H1 (cell line): ENCODE results near the gene TTC33. TPM values are rescaled to one million over a fixed set of nuclear protein-coding genes. Genes with fewer than 3 reads are reported as not detected.

Experiments used
- CTCF ChIA-PET: fragments of 300-600 bp; sonication (Branson Sonifier 250); formaldehyde crosslinking; loops from one replicate; lab custom pipeline; 2021; ENCODE audit not compliant: partially characterized antibody; lab: Charles Lee
- POLR2A ChIA-PET: fragments of 300-600 bp; sonication (Branson Sonifier 250); formaldehyde crosslinking; loops from one replicate; lab custom pipeline; 2021; ENCODE audit warnings: inconsistent platforms; ENCODE audit not compliant: partially characterized antibody; lab: Charles Lee
- DNase-seq, 2 experiments: peaks; one replicate each; pipeline versions ENCODE4 v3.0.0 to v3.0.0-alpha.2; 2010 to 2022; ENCODE audit warnings: low spot score in 2 of 2, low read depth in 1 of 2, mixed read lengths in 1 of 2
- FAIRE-seq: peaks from 2 replicates; lab custom pipeline; 2011; peaks lifted over from hg19 to GRCh38; lab: Jason Lieb, UNC
- H2AFZ ChIP-seq: 2 replicates; pipeline ENCODE4 v1.8.1; 2012; ENCODE audit warnings: low read length, inconsistent platforms
- H2AK5ac ChIP-seq: 2 replicates; pipeline ENCODE4 v1.6.1; 2013; ENCODE audit warnings: low read depth, low read length
- H2BK120ac ChIP-seq: replicated peaks from 2 replicates; pipeline ENCODE3; 2013; ENCODE audit warnings: low read depth, low read length, inconsistent platforms
- H2BK12ac ChIP-seq: 2 replicates; pipeline ENCODE4 v1.6.1; 2013; ENCODE audit warnings: low read depth, low read length
- H2BK15ac ChIP-seq: 2 replicates; pipeline ENCODE4 v1.6.1; 2013; ENCODE audit warnings: low read length
- H2BK20ac ChIP-seq: 2 replicates; pipeline ENCODE4 v1.6.1; 2013; ENCODE audit warnings: low read length
- H2BK5ac ChIP-seq: 2 replicates; pipeline ENCODE4 v1.6.1; 2013; ENCODE audit warnings: low read depth, low read length
- H3K14ac ChIP-seq: 2 replicates; pipeline ENCODE4 v1.6.1; 2013; ENCODE audit warnings: inconsistent platforms; ENCODE audit not compliant: insufficient read length
- H3K18ac ChIP-seq: 2 replicates; pipeline ENCODE4 v1.6.1; 2013; ENCODE audit warnings: low read length; ENCODE audit errors: extremely low read depth
- H3K23ac ChIP-seq: 2 replicates; pipeline ENCODE4 v1.6.1; 2013; ENCODE audit warnings: inconsistent platforms; ENCODE audit not compliant: insufficient read length
- H3K23me2 ChIP-seq: 2 replicates; pipeline ENCODE4 v1.6.1; 2013; ENCODE audit warnings: low read depth, low read length
- H3K27ac ChIP-seq: 2 replicates; pipeline ENCODE4 v1.6.1; 2011; ENCODE audit warnings: low read depth, low read length, inconsistent platforms
- H3K27me3 ChIP-seq, 4 experiments: replicated peaks in 1 of 4; 1 replicate in 1 of 4; 2 replicates in 3 of 4; pipeline versions ENCODE4 v1.6.1 to v1.8.1; 2011 to 2013; ENCODE audit warnings: low read length in 3 of 4, mild to moderate bottlenecking in 3 of 4, inconsistent platforms in 2 of 4, mixed read lengths in 2 of 4, moderate library complexity in 1 of 4; ENCODE audit not compliant: control insufficient read depth in 3 of 4, insufficient read depth in 3 of 4; ENCODE audit errors: extremely low read depth in 1 of 4
- H3K36me3 ChIP-seq, 4 experiments: 2 replicates each; pipeline versions ENCODE4 v1.6.1 to v1.8.1; 2011 to 2013; ENCODE audit warnings: mild to moderate bottlenecking in 4 of 4, low read length in 3 of 4, moderate library complexity in 2 of 4, control low read depth in 1 of 4, inconsistent platforms in 1 of 4; ENCODE audit not compliant: insufficient read depth in 4 of 4, control insufficient read depth in 2 of 4
- H3K4ac ChIP-seq: replicated peaks from 2 replicates; pipeline ENCODE3; 2013; ENCODE audit warnings: low read length, low read depth, mixed read lengths, inconsistent platforms; ENCODE audit not compliant: insufficient read length
- H3K4me1 ChIP-seq, 4 experiments: replicated peaks in 1 of 4; 1 replicate in 1 of 4; 2 replicates in 3 of 4; pipeline versions ENCODE4 v1.6.1 to v1.8.1; 2011 to 2013; ENCODE audit warnings: low read length in 3 of 4, inconsistent platforms in 2 of 4, mixed read lengths in 1 of 4; ENCODE audit not compliant: insufficient read depth in 4 of 4, control insufficient read depth in 3 of 4
- H3K4me2 ChIP-seq, 2 experiments: 2 replicates each; pipeline versions ENCODE4 v1.6.1 to v1.8.1; 2011 to 2013; ENCODE audit warnings: low read depth in 2 of 2, low read length in 2 of 2, control low read depth in 1 of 2, inconsistent platforms in 1 of 2, mild to moderate bottlenecking in 1 of 2; ENCODE audit not compliant: insufficient read depth in 1 of 2
- H3K4me3 ChIP-seq, 4 experiments: fragments of 200-600, 300-600 bp in 1 of 4; sonication (generic), shearing (Covaris generic), sonication (Bioruptor Twin) in 1 of 4; 2 replicates each; pipeline versions ENCODE4 v1.5.1 to v1.8.1; 2011 to 2016; ENCODE audit warnings: low read length in 4 of 4, low read depth in 3 of 4, control low read depth in 2 of 4, inconsistent platforms in 2 of 4, mild to moderate bottlenecking in 2 of 4, mixed read lengths in 1 of 4, moderate library complexity in 1 of 4; ENCODE audit not compliant: insufficient read depth in 2 of 4; ENCODE audit errors: extremely low read depth in 1 of 4
- H3K56ac ChIP-seq: replicated peaks from 2 replicates; pipeline ENCODE3; 2013; ENCODE audit warnings: low read depth, mild to moderate bottlenecking, mixed read lengths, low read length, inconsistent platforms; ENCODE audit not compliant: insufficient read length
- H3K79me1 ChIP-seq: 2 replicates; pipeline ENCODE4 v1.6.1; 2013; ENCODE audit warnings: low read depth, low read length, control low read depth
- H3K79me2 ChIP-seq, 2 experiments: 2 replicates each; pipeline versions ENCODE4 v1.6.1 to v1.8.1; 2012 to 2013; ENCODE audit warnings: low read length in 2 of 2, mild to moderate bottlenecking in 2 of 2, inconsistent platforms in 1 of 2; ENCODE audit not compliant: insufficient read depth in 2 of 2, control insufficient read depth in 1 of 2
- H3K9ac ChIP-seq, 4 experiments: replicated peaks in 1 of 4; 1 replicate in 1 of 4; 2 replicates in 3 of 4; pipeline versions ENCODE4 v1.6.1 to v1.8.1; 2011 to 2013; ENCODE audit warnings: low read depth in 3 of 4, low read length in 3 of 4, control low read depth in 2 of 4, mild to moderate bottlenecking in 2 of 4, moderate library complexity in 2 of 4, inconsistent platforms in 1 of 4; ENCODE audit errors: extremely low read depth in 1 of 4
- H3K9me3 ChIP-seq, 2 experiments: 2 replicates each; pipeline versions ENCODE4 v1.6.1 to v1.8.1; 2012 to 2013; ENCODE audit warnings: mild to moderate bottlenecking in 2 of 2, moderate library complexity in 2 of 2, control low read depth in 1 of 2, inconsistent platforms in 1 of 2, low read depth in 1 of 2, low read length in 1 of 2, mixed read lengths in 1 of 2; ENCODE audit not compliant: insufficient read depth in 2 of 2
- H4K20me1 ChIP-seq, 2 experiments: replicated peaks in 1 of 2; 2 replicates each; pipeline versions ENCODE3 to v1.8.1; 2011 to 2013; ENCODE audit warnings: inconsistent platforms in 2 of 2, low read length in 2 of 2, mild to moderate bottlenecking in 1 of 2; ENCODE audit not compliant: insufficient read depth in 2 of 2, control insufficient read depth in 1 of 2
- H4K5ac ChIP-seq: 2 replicates; pipeline ENCODE4 v1.6.1; 2013; ENCODE audit warnings: low read length, low read depth, mixed read lengths, inconsistent platforms; ENCODE audit not compliant: insufficient read length
- H4K8ac ChIP-seq: 2 replicates; pipeline ENCODE4 v1.8.0; 2013; ENCODE audit warnings: mild to moderate bottlenecking, moderate library complexity, low read length, inconsistent platforms; ENCODE audit not compliant: insufficient read depth; ENCODE audit errors: extremely low read depth
- H4K91ac ChIP-seq: replicated peaks from 2 replicates; pipeline ENCODE3; 2013; ENCODE audit warnings: low read length, mixed read lengths, inconsistent platforms; ENCODE audit not compliant: insufficient read length
- ASH2L ChIP-seq: fragments of 200-600, 300-600 bp; sonication (generic); IDR thresholded peaks from one replicate; pipeline ENCODE4 v1.7.1; 2017; ENCODE audit warnings: low read length
- CBX8 ChIP-seq: fragments of 300-800, 300-1000 bp; sonication (generic); IDR thresholded peaks from 2 replicates; pipeline ENCODE4 v1.7.1; 2016; ENCODE audit warnings: low read depth, low read length, borderline replicate concordance
- CREB1 ChIP-seq: IDR thresholded peaks from 2 replicates; pipeline ENCODE4 v1.6.1; 2012; ENCODE audit warnings: inconsistent platforms
- MAFK ChIP-seq: IDR thresholded peaks from 2 replicates; pipeline ENCODE4 v1.6.1; 2012; ENCODE audit warnings: low read depth, mild to moderate bottlenecking, improper control_type of control experiment, low read length
- POLR2A ChIP-seq, 2 experiments: IDR thresholded peaks; 1 replicate in 1 of 2; 2 replicates in 1 of 2; pipeline ENCODE4 v1.6.1; 2011; ENCODE audit warnings: low read depth in 2 of 2, low read length in 2 of 2, mild to moderate bottlenecking in 2 of 2; ENCODE audit errors: control extremely low read depth in 1 of 2
- POLR2AphosphoS5 ChIP-seq: IDR thresholded peaks from 2 replicates; pipeline ENCODE4 v1.6.1; 2011; ENCODE audit warnings: low read depth, low read length
- RBBP5 ChIP-seq: IDR thresholded peaks from 2 replicates; pipeline ENCODE4 v1.7.1; 2012; ENCODE audit warnings: low read depth, mild to moderate bottlenecking, inconsistent platforms, low read length, moderate library complexity, borderline replicate concordance
- TEAD4 ChIP-seq: IDR thresholded peaks from 2 replicates; pipeline ENCODE4 v1.6.1; 2012; ENCODE audit warnings: low read depth, low read length, inconsistent platforms, mixed read lengths
- WGBS, 2 experiments: shearing (Covaris generic) in 1 of 2; methylation state at CpG; one replicate each; pipeline versions ENCODE4 v1.1.6 to v1.1.7; 2013 to 2015; ENCODE audit warnings: low lambda C conversion rate in 2 of 2, mixed read lengths in 2 of 2, inconsistent platforms in 1 of 2, low coverage in 1 of 2, missing lambda C conversion rate in 1 of 2; ENCODE audit not compliant: insufficient replicate concordance in 2 of 2, insufficient coverage in 1 of 2, insufficient read length in 1 of 2; ENCODE audit errors: extremely low coverage in 1 of 2, missing lambda C conversion rate in 1 of 2; 5-methylcytosine and 5-hydroxymethylcytosine counted together
- polyA plus RNA-seq, 7 experiments: library from polyadenylated mRNA; depleted of rRNA in 3 of 7; stranded (reverse) in 5 of 7; unstranded in 2 of 7; fragments of >200 nt in 5 of 7; fragments of 200-250 nt in 2 of 7; gene quantifications; 1 replicate in 5 of 7; 2 replicates in 1 of 7; 4 replicates in 1 of 7; pipeline versions ENCODE4 v1.2.1 to v1.2.3, GENCODE V29; 2011 to 2013; ENCODE audit warnings: missing spikeins in 2 of 7, mixed read lengths in 2 of 7
- total RNA-seq: library from RNA; stranded (reverse); fragmentation: NEBNext Ultra II Directional; extraction: Animal tissue kit (Norgen Biotek cat#: 25700); gene quantifications from 2 replicates; pipeline ENCODE4 v1.2.1, GENCODE V29; 2021

The TTC33 gene
- total and polyA plus RNA-seq, 2 of the 8 experiments (the other 6 are each of a cell fraction or from before 2014, with no cell fraction given), result 1.2 to 12.6 TPM

- FAIRE-seq, result no peak
- no peak overlapping the region for H3K4ac ChIP-seq
- no peaks in the 10 kb centered on the region for H3K23me2 ChIP-seq
- no peak overlapping the region for H2BK5ac ChIP-seq
- no peak overlapping the region for H3K4me2 ChIP-seq
- no peak overlapping the region for H3K14ac ChIP-seq
- no peak overlapping the region for H2AK5ac ChIP-seq
- H3K18ac ChIP-seq, result no peak overlapping the region
- H4K5ac ChIP-seq, result no peak overlapping the region
- no peak overlapping the region for H3K4me3 ChIP-seq
- no peak overlapping the region for H3K23ac ChIP-seq
- H3K4me1 ChIP-seq, result no peaks in the 10 kb centered on the region
- H3K27me3 ChIP-seq, result no peaks in the 10 kb centered on the region
- no peak overlapping the region for H2AFZ ChIP-seq
- no peak overlapping the region for H2BK120ac ChIP-seq
- H2BK20ac ChIP-seq, result no peak overlapping the region
- H4K8ac ChIP-seq, result no peak overlapping the region
- H3K9me3 ChIP-seq, result no peaks in the 10 kb centered on the region
- H3K27ac ChIP-seq, result no peak overlapping the region
- peaks cover 3 to 7% of the 10 kb centered on the region in 2 experiments for H4K20me1 ChIP-seq
- peaks cover 0 to 69% of the 10 kb centered on the region in 2 experiments; a peak in 3 of 4 replicates for H3K79me2 ChIP-seq
- 89% methylated on average over 5 of the region's 5 CpGs; no CpG with 5 or more reads in 1 of the 2 experiments for WGBS, 2 experiments
- POLR2A ChIA-PET, result interaction anchor here (1.1 to 1.7 kb wide), 3 partner anchors 49 to 55 kb away, joined by 3 to 11 read pairs (median 5); partner anchors contain the start of gene RPL37
- no peak overlapping the region for H4K91ac ChIP-seq
- CTCF ChIA-PET, result interaction anchor here (1.1 kb wide), 1 partner anchor 9 kb away, joined by 3 read pairs; no protein-coding TSS in a partner anchor
- H3K79me1 ChIP-seq, result peaks cover 5% of the 10 kb centered on the region; the same call in 1 of the 2 replicates
- H3K36me3 ChIP-seq, result peaks cover under 1 to 15% (median 6%) of the 10 kb centered on the region in 4 experiments; a peak in 5 of 8 replicates
- no peak overlapping the region for H3K56ac ChIP-seq
- no peak for DNase-seq
- no peak overlapping the region for H2BK12ac ChIP-seq
- H2BK15ac ChIP-seq, result no peak overlapping the region
- H3K9ac ChIP-seq, result no peak overlapping the region
- no peak for TF ChIP-seq MAFK
- TF ChIP-seq RBBP5, result no peak
- no peak for TF ChIP-seq POLR2A (IDR thresholded peaks at IDR 0.05; ENCODE audit: control extremely low read depth in 1 of 2, low read depth in 2 of 2, low read length in 2 of 2)
- no peak for TF ChIP-seq ASH2L
- TF ChIP-seq POLR2AphosphoS5, result no peak
- TF ChIP-seq TEAD4, result no peak
- no peak for TF ChIP-seq CBX8
- TF ChIP-seq CREB1, result no peak
These were observed 24.4 kb upstream of the TTC33 start for GRCh38 chr5:40780199-40780598.
